K562 (cell line): Measurements from ENCODE around the gene HS3ST5. TPM values are rescaled to one million over a fixed set of nuclear protein-coding genes. Genes with fewer than 3 reads are reported as not detected.

Experiments used
- ATAC-seq: fragments of 200-7000 bp; cut with Tn5 transposase; 3 replicates; pipeline ENCODE4 v1.9.1; 2020; ENCODE audit warnings: moderate library complexity
- BruUV-seq: library from RNA; stranded (reverse); fragments of 400-500 nt; replicated peaks from 2 replicates; lab custom pipeline; 2021; lab: Mats Ljungman, UMichigan
- CTCF ChIA-PET: fragments of 300-600 bp; formaldehyde crosslinking; extraction: SDS; loops from one replicate; lab custom pipeline; 2021; ENCODE audit warnings: low intra/inter-chr PET ratio; lab: Yijun Ruan, JAX
- POLR2A ChIA-PET: fragments of 300-600, 350-650 bp; sonication (Branson Sonifier 250); formaldehyde crosslinking; extraction: SDS; loops from one replicate; lab custom pipeline; 2021; ENCODE audit warnings: antibody characterized with exemption, inconsistent platforms; lab: Yijun Ruan, JAX
- DNase-seq, 4 experiments: peaks; one replicate each; pipeline versions ENCODE4 v3.0.0 to v3.0.0-alpha.2; 2011 to 2018; ENCODE audit warnings: low spot score in 3 of 4, mixed read lengths in 3 of 4; ENCODE audit errors: extremely low read depth in 1 of 4
- FAIRE-seq: peaks from 2 replicates; lab custom pipeline; 2011; peaks lifted over from hg19 to GRCh38; lab: Jason Lieb, UNC
- H2AFZ ChIP-seq: 2 replicates; pipeline ENCODE4 v1.6.0; 2011; ENCODE audit warnings: low read depth, low read length, control low read depth, inconsistent platforms
- H3K27ac ChIP-seq: fragments of 200-600 bp; 3 replicates; pipeline ENCODE4 v1.8.0; 2011; ENCODE audit warnings: low read depth, mild to moderate bottlenecking, control low read depth, inconsistent platforms, low read length, moderate library complexity, mixed read lengths; ENCODE audit errors: extremely low read depth
- H3K27me3 ChIP-seq, 2 experiments: fragments of 300-600 bp in 1 of 2; 2 replicates in 1 of 2; 3 replicates in 1 of 2; pipeline versions ENCODE4 v1.6.0 to v1.8.0; 2011; ENCODE audit warnings: inconsistent platforms in 2 of 2, low read length in 2 of 2, mild to moderate bottlenecking in 1 of 2, mixed read lengths in 1 of 2, moderate library complexity in 1 of 2; ENCODE audit not compliant: control insufficient read depth in 2 of 2, insufficient read depth in 2 of 2
- H3K36me3 ChIP-seq: fragments of 300-600 bp; 3 replicates; pipeline ENCODE4 v1.8.0; 2011; ENCODE audit warnings: mild to moderate bottlenecking, low read length, inconsistent platforms; ENCODE audit not compliant: control insufficient read depth, insufficient read depth
- H3K4me1 ChIP-seq, 2 experiments: fragments of 200-600 bp in 1 of 2; replicated peaks in 1 of 2; 2 replicates in 1 of 2; 3 replicates in 1 of 2; pipeline versions ENCODE4 v1.5.1 to v1.8.0; 2011; ENCODE audit warnings: inconsistent platforms in 2 of 2, low read length in 2 of 2, mild to moderate bottlenecking in 1 of 2, mixed read lengths in 1 of 2, moderate library complexity in 1 of 2; ENCODE audit not compliant: control insufficient read depth in 2 of 2, insufficient read depth in 2 of 2
- H3K4me2 ChIP-seq: 2 replicates; pipeline ENCODE4 v1.6.1; 2011; ENCODE audit warnings: low read length, control low read depth, inconsistent platforms, mixed read lengths; ENCODE audit not compliant: insufficient read depth
- H3K4me3 ChIP-seq: fragments of 200-600 bp; sonication (generic), shearing (Covaris generic); 2 replicates; pipeline ENCODE4 v1.5.1; 2016; ENCODE audit warnings: control low read depth, inconsistent platforms
- H3K79me2 ChIP-seq: fragments of 200-600 bp; 3 replicates; pipeline ENCODE4 v1.8.0; 2011; ENCODE audit warnings: low read length, inconsistent platforms; ENCODE audit not compliant: control insufficient read depth, insufficient read depth
- H3K9ac ChIP-seq, 2 experiments: 2 replicates each; pipeline versions ENCODE4 v1.6.0 to v1.6.1; 2011; ENCODE audit warnings: low read depth in 2 of 2, low read length in 2 of 2, control low read depth in 1 of 2, inconsistent platforms in 1 of 2, mild to moderate bottlenecking in 1 of 2, mixed read lengths in 1 of 2; ENCODE audit not compliant: insufficient read depth in 1 of 2
- H3K9me1 ChIP-seq: one replicate; pipeline ENCODE4 v1.6.0; 2011; ENCODE audit warnings: inconsistent platforms, mild to moderate bottlenecking, low read length, moderate library complexity; ENCODE audit not compliant: control insufficient read depth, insufficient read depth
- H3K9me3 ChIP-seq: replicated peaks from 2 replicates; pipeline ENCODE4 v1.5.1; 2011; ENCODE audit warnings: low read depth, low read length, inconsistent platforms; ENCODE audit not compliant: control insufficient read depth, insufficient read depth
- H4K20me1 ChIP-seq: replicated peaks from 2 replicates; pipeline ENCODE4 v1.6.1; 2011; ENCODE audit warnings: low read length, inconsistent platforms, mixed read lengths; ENCODE audit not compliant: control insufficient read depth, insufficient read depth
- ELK1 ChIP-seq: sonication (generic); formaldehyde crosslinking; IDR thresholded peaks from 2 replicates; pipeline ENCODE4 v1.8.1; 2022; ENCODE audit warnings: missing genetic modification reagents
- EWSR1 ChIP-seq: fragments of 450-650 bp; IDR thresholded peaks from 2 replicates; pipeline ENCODE4 v1.6.1; 2018; ENCODE audit warnings: borderline replicate concordance, mild to moderate bottlenecking, low read depth, moderate library complexity; ENCODE audit not compliant: partially characterized antibody
- HLTF ChIP-seq: fragments of 450-650 bp; IDR thresholded peaks from 2 replicates; pipeline ENCODE4 v1.6.1; 2016
- HNRNPH1 ChIP-seq: fragments of 200-400 bp; formaldehyde crosslinking; optimal IDR thresholded peaks from 2 replicates; pipeline ENCODE3; 2017; ENCODE audit warnings: low read depth, mild to moderate bottlenecking, low read length, moderate library complexity
- L3MBTL2 ChIP-seq: fragments of 450-650 bp; IDR thresholded peaks from 2 replicates; pipeline ENCODE4 v1.6.1; 2016; ENCODE audit warnings: mild to moderate bottlenecking, moderate library complexity
- PCBP1 ChIP-seq: fragments of 200-400 bp; formaldehyde crosslinking; IDR thresholded peaks from 2 replicates; pipeline ENCODE4 v1.6.1; 2018; ENCODE audit warnings: mild to moderate bottlenecking, low read depth, low read length; ENCODE audit not compliant: poor library complexity, severe bottlenecking
- SMARCE1 ChIP-seq: fragments of 450-650 bp; IDR thresholded peaks from 2 replicates; pipeline ENCODE4 v1.7.1; 2016; ENCODE audit warnings: mild to moderate bottlenecking
- SNRNP70 ChIP-seq: fragments of 200-400 bp; formaldehyde crosslinking; optimal IDR thresholded peaks from 2 replicates; pipeline ENCODE3; 2017; ENCODE audit warnings: low read depth, low read length
- WGBS: fragments of 100-300 bp; shearing (Covaris generic); methylation state at CpG from one replicate; pipeline ENCODE4 v1.1.6; 2016; ENCODE audit warnings: low coverage, mixed read lengths; ENCODE audit not compliant: insufficient coverage; ENCODE audit errors: missing lambda C conversion rate; 5-methylcytosine and 5-hydroxymethylcytosine counted together
- in situ Hi-C: fragments of 300-500 bp; cut with MboI; formaldehyde crosslinking; loops from 4 replicates; pipeline ENCODE4 v1.15.0; 2018; ENCODE audit warnings: inconsistent platforms, mixed read lengths
- intact Hi-C: fragments of 100-400 bp; cut with micrococcal nuclease; formaldehyde crosslinking; loops from 2 replicates; pipeline ENCODE4 v1.14.2; 2022
- polyA plus RNA-seq, 8 experiments: library from polyadenylated mRNA; depleted of rRNA in 4 of 8; stranded (reverse) in 5 of 8; unstranded in 3 of 8; fragments of >200 nt; fragmentation: Nextera tagmentation in 2 of 8; fragmentation: Illumina TruSeq in 1 of 8; extraction: Ambion mirVana in 2 of 8; extraction: Trizol in 1 of 8; gene quantifications; 2 replicates each; pipeline versions ENCODE4 v1.2.1 to v1.2.3, GENCODE V29; 2011 to 2014; ENCODE audit warnings: inconsistent platforms in 1 of 8, missing spikeins in 1 of 8
- total RNA-seq, 7 experiments: library from RNA; depleted of rRNA in 6 of 7; stranded (reverse); fragments of >200 nt in 6 of 7; fragmentation: Illumina TruSeq in 2 of 7; extraction: Trizol in 2 of 7; gene quantifications; 2 replicates each; pipeline versions ENCODE4 v1.2.1 to v1.2.3, GENCODE V29; 2011 to 2021; ENCODE audit warnings: low replicate concordance in 1 of 7
- TF ChIP-seq, protein P1 (sequence below): sonication (generic); formaldehyde crosslinking; IDR thresholded peaks from 2 replicates; pipeline ENCODE4 v1.8.0; 2023; ENCODE audit warnings: mild to moderate bottlenecking, missing genetic modification reagents
- TF ChIP-seq, protein P2 (sequence below): sonication (generic); formaldehyde crosslinking; IDR thresholded peaks from 2 replicates; pipeline ENCODE4 v1.8.1; 2023; ENCODE audit warnings: mild to moderate bottlenecking, missing genetic modification reagents, moderate library complexity
- TF ChIP-seq, protein P3 (sequence below): fragments of 150-350 bp; IDR thresholded peaks from 2 replicates; pipeline ENCODE4 v1.6.1; 2014; ENCODE audit warnings: low read depth, mild to moderate bottlenecking, low read length, borderline replicate concordance

HS3ST5 gene
- total and polyA plus RNA-seq, 9 of the 15 experiments (the other 6 are each of a cell fraction or from before 2014, with no cell fraction given): not detected

GRCh38 chr6:114058435-114058834, 284.4 kb downstream of the HS3ST5 start:
- Histone ChIP-seq H3K36me3 (no peaks in the 10 kb centered on the region), H3K9me1 (no peaks in the 10 kb centered on the region), H3K79me2 (no peaks in the 10 kb centered on the region), H3K4me3 (no peak overlapping the region), H2AFZ (no peak overlapping the region), H3K4me1 (no peaks in the 10 kb centered on the region), H3K27me3 (no peaks in the 10 kb centered on the region), H3K9me3 (no peaks in the 10 kb centered on the region), H3K9ac (no peak overlapping the region), H4K20me1 (no peaks in the 10 kb centered on the region), H3K4me2 (no peak overlapping the region), H3K27ac (no peak overlapping the region)
- BruUV-seq: no TSS peak
- TF ChIP-seq HLTF (no peak), SNRNP70 (no peak), EWSR1 (no peak), ELK1 (CRISPR knock-in tag) (no peak), PCBP1 (no peak), HNRNPH1 (no peak), L3MBTL2 (no peak), SMARCE1 (no peak)
- TF ChIP-seq, protein P1, sequence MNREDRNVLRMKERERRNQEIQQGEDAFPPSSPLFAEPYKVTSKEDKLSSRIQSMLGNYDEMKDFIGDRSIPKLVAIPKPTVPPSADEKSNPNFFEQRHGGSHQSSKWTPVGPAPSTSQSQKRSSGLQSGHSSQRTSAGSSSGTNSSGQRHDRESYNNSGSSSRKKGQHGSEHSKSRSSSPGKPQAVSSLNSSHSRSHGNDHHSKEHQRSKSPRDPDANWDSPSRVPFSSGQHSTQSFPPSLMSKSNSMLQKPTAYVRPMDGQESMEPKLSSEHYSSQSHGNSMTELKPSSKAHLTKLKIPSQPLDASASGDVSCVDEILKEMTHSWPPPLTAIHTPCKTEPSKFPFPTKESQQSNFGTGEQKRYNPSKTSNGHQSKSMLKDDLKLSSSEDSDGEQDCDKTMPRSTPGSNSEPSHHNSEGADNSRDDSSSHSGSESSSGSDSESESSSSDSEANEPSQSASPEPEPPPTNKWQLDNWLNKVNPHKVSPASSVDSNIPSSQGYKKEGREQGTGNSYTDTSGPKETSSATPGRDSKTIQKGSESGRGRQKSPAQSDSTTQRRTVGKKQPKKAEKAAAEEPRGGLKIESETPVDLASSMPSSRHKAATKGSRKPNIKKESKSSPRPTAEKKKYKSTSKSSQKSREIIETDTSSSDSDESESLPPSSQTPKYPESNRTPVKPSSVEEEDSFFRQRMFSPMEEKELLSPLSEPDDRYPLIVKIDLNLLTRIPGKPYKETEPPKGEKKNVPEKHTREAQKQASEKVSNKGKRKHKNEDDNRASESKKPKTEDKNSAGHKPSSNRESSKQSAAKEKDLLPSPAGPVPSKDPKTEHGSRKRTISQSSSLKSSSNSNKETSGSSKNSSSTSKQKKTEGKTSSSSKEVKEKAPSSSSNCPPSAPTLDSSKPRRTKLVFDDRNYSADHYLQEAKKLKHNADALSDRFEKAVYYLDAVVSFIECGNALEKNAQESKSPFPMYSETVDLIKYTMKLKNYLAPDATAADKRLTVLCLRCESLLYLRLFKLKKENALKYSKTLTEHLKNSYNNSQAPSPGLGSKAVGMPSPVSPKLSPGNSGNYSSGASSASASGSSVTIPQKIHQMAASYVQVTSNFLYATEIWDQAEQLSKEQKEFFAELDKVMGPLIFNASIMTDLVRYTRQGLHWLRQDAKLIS (CRISPR knock-in tag): no peak
- TF ChIP-seq, protein P2, sequence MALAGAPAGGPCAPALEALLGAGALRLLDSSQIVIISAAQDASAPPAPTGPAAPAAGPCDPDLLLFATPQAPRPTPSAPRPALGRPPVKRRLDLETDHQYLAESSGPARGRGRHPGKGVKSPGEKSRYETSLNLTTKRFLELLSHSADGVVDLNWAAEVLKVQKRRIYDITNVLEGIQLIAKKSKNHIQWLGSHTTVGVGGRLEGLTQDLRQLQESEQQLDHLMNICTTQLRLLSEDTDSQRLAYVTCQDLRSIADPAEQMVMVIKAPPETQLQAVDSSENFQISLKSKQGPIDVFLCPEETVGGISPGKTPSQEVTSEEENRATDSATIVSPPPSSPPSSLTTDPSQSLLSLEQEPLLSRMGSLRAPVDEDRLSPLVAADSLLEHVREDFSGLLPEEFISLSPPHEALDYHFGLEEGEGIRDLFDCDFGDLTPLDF (CRISPR knock-in tag): no peak
- TF ChIP-seq, protein P3, sequence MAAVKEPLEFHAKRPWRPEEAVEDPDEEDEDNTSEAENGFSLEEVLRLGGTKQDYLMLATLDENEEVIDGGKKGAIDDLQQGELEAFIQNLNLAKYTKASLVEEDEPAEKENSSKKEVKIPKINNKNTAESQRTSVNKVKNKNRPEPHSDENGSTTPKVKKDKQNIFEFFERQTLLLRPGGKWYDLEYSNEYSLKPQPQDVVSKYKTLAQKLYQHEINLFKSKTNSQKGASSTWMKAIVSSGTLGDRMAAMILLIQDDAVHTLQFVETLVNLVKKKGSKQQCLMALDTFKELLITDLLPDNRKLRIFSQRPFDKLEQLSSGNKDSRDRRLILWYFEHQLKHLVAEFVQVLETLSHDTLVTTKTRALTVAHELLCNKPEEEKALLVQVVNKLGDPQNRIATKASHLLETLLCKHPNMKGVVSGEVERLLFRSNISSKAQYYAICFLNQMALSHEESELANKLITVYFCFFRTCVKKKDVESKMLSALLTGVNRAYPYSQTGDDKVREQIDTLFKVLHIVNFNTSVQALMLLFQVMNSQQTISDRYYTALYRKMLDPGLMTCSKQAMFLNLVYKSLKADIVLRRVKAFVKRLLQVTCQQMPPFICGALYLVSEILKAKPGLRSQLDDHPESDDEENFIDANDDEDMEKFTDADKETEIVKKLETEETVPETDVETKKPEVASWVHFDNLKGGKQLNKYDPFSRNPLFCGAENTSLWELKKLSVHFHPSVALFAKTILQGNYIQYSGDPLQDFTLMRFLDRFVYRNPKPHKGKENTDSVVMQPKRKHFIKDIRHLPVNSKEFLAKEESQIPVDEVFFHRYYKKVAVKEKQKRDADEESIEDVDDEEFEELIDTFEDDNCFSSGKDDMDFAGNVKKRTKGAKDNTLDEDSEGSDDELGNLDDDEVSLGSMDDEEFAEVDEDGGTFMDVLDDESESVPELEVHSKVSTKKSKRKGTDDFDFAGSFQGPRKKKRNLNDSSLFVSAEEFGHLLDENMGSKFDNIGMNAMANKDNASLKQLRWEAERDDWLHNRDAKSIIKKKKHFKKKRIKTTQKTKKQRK: no peak
- FAIRE-seq (no peak), ATAC-seq (no peak), DNase-seq (no peak)
- in situ Hi-C loops: no loop called here
- CTCF ChIA-PET: no interaction called here
- WGBS: 0% methylated on average over 4 of the region's 4 CpGs
- POLR2A ChIA-PET: interaction anchor here (0.8 kb wide), 1 partner anchor 1203 kb away, joined by 3 read pairs; no protein-coding TSS in a partner anchor
- intact Hi-C loops: no loop called here
